OCI-LY7 (cell line): ENCODE measurements around the gene BCAT1. TPM values are rescaled to one million over a fixed set of nuclear protein-coding genes. Genes with fewer than 3 reads are reported as not detected.

ENCODE experiments used
- BruUV-seq: library from RNA; stranded (reverse); fragments of 400-500 nt; replicated peaks from 2 replicates; lab custom pipeline; 2021; lab: Mats Ljungman, UMichigan
- CTCF ChIA-PET: fragments of 300-600 bp; sonication (Branson Sonifier 250); formaldehyde crosslinking; loops from one replicate; lab custom pipeline; 2022; ENCODE audit warnings: antibody characterized with exemption; ENCODE audit not compliant: unreplicated experiment; lab: Charles Lee
- POLR2A ChIA-PET: fragments of 300-600 bp; sonication (Branson Sonifier 250); formaldehyde crosslinking; loops from one replicate; lab custom pipeline; 2022; ENCODE audit warnings: antibody characterized with exemption; lab: Charles Lee
- DNase-seq: peaks from one replicate; pipeline ENCODE4 v3.0.0-alpha.2; 2015; ENCODE audit warnings: low spot score
- H2AFZ ChIP-seq: fragments of 200-600 bp; sonication (generic), shearing (Covaris generic); 2 replicates; pipeline ENCODE4 v1.6.1; 2014; ENCODE audit warnings: mild to moderate bottlenecking, antibody characterized with exemption, low read length, moderate library complexity
- H3K27ac ChIP-seq: fragments of 200-600 bp; sonication (generic); 2 replicates; pipeline ENCODE4 v1.5.1; 2014; ENCODE audit warnings: mixed run types, low read depth, mild to moderate bottlenecking, moderate library complexity, low read length, inconsistent platforms; ENCODE audit not compliant: poor library complexity, severe bottlenecking
- H3K36me3 ChIP-seq: fragments of 200-600 bp; sonication (generic); 2 replicates; pipeline ENCODE4 v1.6.1; 2014; ENCODE audit warnings: mild to moderate bottlenecking, antibody characterized with exemption, low read length, moderate library complexity, mixed read lengths; ENCODE audit not compliant: insufficient read depth
- H3K4me1 ChIP-seq: fragments of 200-600 bp; sonication (generic); 2 replicates; pipeline ENCODE4 v1.5.1; 2014; ENCODE audit warnings: mild to moderate bottlenecking, low read length; ENCODE audit not compliant: insufficient read depth, poor library complexity, severe bottlenecking
- H3K4me2 ChIP-seq: fragments of 200-600 bp; sonication (generic); 2 replicates; pipeline ENCODE4 v1.6.1; 2014; ENCODE audit warnings: mild to moderate bottlenecking, low read length
- H3K4me3 ChIP-seq: fragments of 200-600 bp; sonication (generic); 2 replicates; pipeline ENCODE4 v1.5.1; 2014; ENCODE audit warnings: mild to moderate bottlenecking, low read depth, low read length; ENCODE audit not compliant: poor library complexity, severe bottlenecking
- H3K79me2 ChIP-seq: fragments of 200-600 bp; sonication (generic); 2 replicates; pipeline ENCODE4 v1.6.1; 2016; ENCODE audit warnings: low read depth, mild to moderate bottlenecking, low read length, moderate library complexity, mixed read lengths; ENCODE audit not compliant: insufficient read depth
- H3K9me2 ChIP-seq: fragments of 200-600 bp; sonication (generic); 2 replicates; pipeline ENCODE4 v1.6.1; 2016; ENCODE audit warnings: mild to moderate bottlenecking, low read length, mixed read lengths; ENCODE audit not compliant: insufficient read depth
- H3K9me3 ChIP-seq: fragments of 200-600 bp; sonication (generic); 2 replicates; pipeline ENCODE4 v1.6.1; 2014; ENCODE audit warnings: mild to moderate bottlenecking, mixed run types, low read length, mixed read lengths
- H4K20me1 ChIP-seq: fragments of 200-600 bp; sonication (generic); 2 replicates; pipeline ENCODE4 v1.6.1; 2014; ENCODE audit warnings: mild to moderate bottlenecking, antibody characterized with exemption, low read length, moderate library complexity, mixed read lengths; ENCODE audit not compliant: insufficient read depth
- CTCF ChIP-seq: fragments of 200-600 bp; sonication (generic); conservative IDR thresholded peaks from 2 replicates; pipeline ENCODE4 v1.5.1; 2014; ENCODE audit warnings: mild to moderate bottlenecking, antibody characterized with exemption, low read length, moderate library complexity, mixed read lengths
- EZH2phosphoT487 ChIP-seq: fragments of 200-600 bp; sonication (generic); IDR thresholded peaks from 2 replicates; pipeline ENCODE4 v1.6.1; 2018; ENCODE audit warnings: low read depth, borderline replicate concordance, mild to moderate bottlenecking, mixed run types, antibody characterized with exemption, low read length, moderate library complexity, mixed read lengths
- intact Hi-C: fragments of 100-400 bp; cut with micrococcal nuclease; formaldehyde crosslinking; loops from one replicate; pipeline ENCODE4 v1.10.0; 2022; ENCODE audit not compliant: unreplicated experiment
- total RNA-seq, 2 experiments: library from RNA; depleted of rRNA in 1 of 2; stranded (reverse); fragments of >200 nt in 1 of 2; shearing (Covaris generic) in 1 of 2; gene quantifications; 2 replicates each; pipeline ENCODE4 v1.2.3, GENCODE V29; 2014 to 2022

BCAT1 gene
- total RNA-seq, 2 experiments from 2014 or later, result 121 to 207 TPM

GRCh38 chr12:24778486-24779304 is 170.2 kb downstream of the BCAT1 start:
- no peak overlapping the region for H3K4me3 ChIP-seq

GRCh38 chr12:24777359-24777758 is 171.5 kb downstream of the BCAT1 start:
- intact Hi-C loops, result loop anchor here (5.0 to 10.0 kb wide), 2 partner anchors 1570 to 1923 kb away; no protein-coding TSS in a partner anchor
- TF ChIP-seq EZH2phosphoT487, result no peak
- no peak for TF ChIP-seq CTCF
- BruUV-seq, result no TSS peak
- Histone ChIP-seq H3K4me3 (no peak overlapping the region), H3K4me2 (no peak overlapping the region), H3K27ac (no peak overlapping the region), H3K9me2 (no peaks in the 10 kb centered on the region), H4K20me1 (no peaks in the 10 kb centered on the region), H3K79me2 (no peaks in the 10 kb centered on the region), H3K9me3 (no peaks in the 10 kb centered on the region), H3K36me3 (no peaks in the 10 kb centered on the region), H2AFZ (no peak overlapping the region), H3K4me1 (no peaks in the 10 kb centered on the region)
- ChIA-PET CTCF (no interaction called here), POLR2A (interaction anchor here (0.6 to 1.0 kb wide), 3 partner anchors 9 to 35 kb away, joined by 3 to 7 read pairs (median 4); no protein-coding TSS in a partner anchor)
- DNase-seq, result no peak

More at GRCh38 chr12:24778486-24779304, 170.2 kb downstream of the BCAT1 start:
- no TSS peak for BruUV-seq
- Histone ChIP-seq H3K27ac (no peak overlapping the region), H3K4me2 (no peak overlapping the region), H3K9me3 (no peaks in the 10 kb centered on the region), H2AFZ (no peak overlapping the region), H3K79me2 (no peaks in the 10 kb centered on the region), H3K4me1 (no peaks in the 10 kb centered on the region), H3K9me2 (no peaks in the 10 kb centered on the region), H3K36me3 (no peaks in the 10 kb centered on the region), H4K20me1 (no peaks in the 10 kb centered on the region)
- intact Hi-C loops, result loop anchor here (5.0 to 10.0 kb wide), 2 partner anchors 1571 to 1924 kb away; no protein-coding TSS in a partner anchor
- POLR2A ChIA-PET, result interaction anchor here (0.7 kb wide), 1 partner anchor 329 kb away, joined by 3 read pairs; no protein-coding TSS in a partner anchor
- no peak for TF ChIP-seq EZH2phosphoT487
- peak; percentile 72 for TF ChIP-seq CTCF
- DNase-seq, result peak; percentile 52
- CTCF ChIA-PET, result no interaction called here

- no peaks in the 10 kb centered on the region for H3K79me2 ChIP-seq
- H3K36me3 ChIP-seq, result no peaks in the 10 kb centered on the region
- no peaks in the 10 kb centered on the region for H3K9me3 ChIP-seq
- H4K20me1 ChIP-seq, result no peaks in the 10 kb centered on the region
- CTCF ChIA-PET, result no interaction called here
- no peak overlapping the region for H2AFZ ChIP-seq
- BruUV-seq, result no TSS peak
- H3K27ac ChIP-seq, result no peak overlapping the region
- intact Hi-C loops, result loop anchor here (5.0 to 10.0 kb wide), 2 partner anchors 1570 to 1922 kb away; no protein-coding TSS in a partner anchor
- no peak for TF ChIP-seq CTCF
- no peak for TF ChIP-seq EZH2phosphoT487
- POLR2A ChIA-PET, result interaction anchor here (0.6 to 1.0 kb wide), 4 partner anchors 10 to 867 kb away, joined by 3 to 7 read pairs (median 5); no protein-coding TSS in a partner anchor
- H3K4me1 ChIP-seq, result no peaks in the 10 kb centered on the region
- H3K4me2 ChIP-seq, result no peak overlapping the region
- H3K4me3 ChIP-seq, result no peak overlapping the region
- no peak for DNase-seq
- H3K9me2 ChIP-seq, result no peaks in the 10 kb centered on the region
These were observed 172.0 kb downstream of the BCAT1 start for GRCh38 chr12:24776861-24777260.
